ENCODE measurements around the gene FJX1. TPM values are rescaled to one million over a fixed set of nuclear protein-coding genes. Genes with fewer than 3 reads are reported as not detected.

Gene FJX1
- total RNA-seq, 2 experiments from 2014 or later = 0.63 TPM; not detected in 1

DNA sequence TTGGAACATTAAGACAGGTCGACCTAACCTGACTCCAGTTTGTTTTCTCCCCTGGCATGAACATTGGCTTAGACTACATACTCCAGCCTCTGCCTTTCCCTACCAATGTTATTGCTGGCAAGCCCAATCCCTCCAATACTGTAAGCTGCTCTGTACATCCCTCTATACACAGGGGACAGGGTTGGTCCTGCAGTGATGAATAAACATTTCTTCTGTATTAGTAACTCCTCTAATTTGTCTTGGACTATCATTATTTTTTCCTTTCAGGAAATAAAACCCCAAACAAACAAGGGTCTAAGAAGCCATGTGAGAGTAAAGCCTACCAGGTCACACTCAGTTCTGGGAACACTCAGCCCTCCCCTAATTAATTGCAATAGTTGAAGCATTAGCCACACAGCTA lies 35.1 kb upstream of the FJX1 start:
- H3K9me3 ChIP-seq (ENCODE audit: low read length) = no peaks in the 10 kb centered on the region
- no peak overlapping the region for H3K27ac ChIP-seq (ENCODE audit: low read depth, low read length, poor library complexity, severe bottlenecking)
- no peak overlapping the region for H2AFZ ChIP-seq (ENCODE audit: low read length)
- BruUV-seq (replicated peaks) = no TSS peak
- no peaks in the 10 kb centered on the region for H4K20me1 ChIP-seq (ENCODE audit: insufficient read depth, low read length)
- H3K4me3 ChIP-seq (ENCODE audit: low read depth, low read length, poor library complexity, severe bottlenecking) = no peak overlapping the region
- TF ChIP-seq CTCF (conservative IDR thresholded peaks at IDR 0.05; ENCODE audit: low read length) = no peak
- no peak for TF ChIP-seq EZH2phosphoT487 (IDR thresholded peaks at IDR 0.05; ENCODE audit: borderline replicate concordance, low read depth, low read length)
- no peaks in the 10 kb centered on the region for H3K9me2 ChIP-seq (ENCODE audit: insufficient read depth, low read length)
- H3K36me3 ChIP-seq (ENCODE audit: insufficient read depth, low read length) = no peaks in the 10 kb centered on the region
- H3K4me1 ChIP-seq (ENCODE audit: insufficient read depth, low read length, poor library complexity, severe bottlenecking) = no peaks in the 10 kb centered on the region
- ChIA-PET CTCF (ENCODE audit: unreplicated experiment) (no interaction called here), POLR2A (interaction anchor here (0.7 kb wide), 1 partner anchor 44 kb away, joined by 3 read pairs; no protein-coding TSS in a partner anchor)
- H3K79me2 ChIP-seq (ENCODE audit: insufficient read depth, low read depth, low read length) = no peaks in the 10 kb centered on the region
- DNase-seq (ENCODE audit: low spot score) = no peak
- intact Hi-C loops (cut with micrococcal nuclease; ENCODE audit: unreplicated experiment) = no loop called here
- H3K4me2 ChIP-seq (ENCODE audit: low read length) = no peak overlapping the region

GRCh38 chr11:35583843-35584242 lies 34.4 kb upstream of the FJX1 start:
- H2AFZ ChIP-seq (ENCODE audit: low read length) = no peak overlapping the region
- H3K4me2 ChIP-seq (ENCODE audit: low read length) = no peak overlapping the region
- intact Hi-C loops (cut with micrococcal nuclease; ENCODE audit: unreplicated experiment) = no loop called here
- no peaks in the 10 kb centered on the region for H3K79me2 ChIP-seq (ENCODE audit: insufficient read depth, low read depth, low read length)
- no peaks in the 10 kb centered on the region for H3K4me1 ChIP-seq (ENCODE audit: insufficient read depth, low read length, poor library complexity, severe bottlenecking)
- no peak for DNase-seq (ENCODE audit: low spot score)
- H4K20me1 ChIP-seq (ENCODE audit: insufficient read depth, low read length) = no peaks in the 10 kb centered on the region
- H3K9me3 ChIP-seq (ENCODE audit: low read length) = no peaks in the 10 kb centered on the region
- no peaks in the 10 kb centered on the region for H3K9me2 ChIP-seq (ENCODE audit: insufficient read depth, low read length)
- H3K4me3 ChIP-seq (ENCODE audit: low read depth, low read length, poor library complexity, severe bottlenecking) = no peak overlapping the region
- TF ChIP-seq CTCF (conservative IDR thresholded peaks at IDR 0.05; ENCODE audit: low read length) (no peak), EZH2phosphoT487 (IDR thresholded peaks at IDR 0.05; ENCODE audit: borderline replicate concordance, low read depth, low read length) (no peak)
- POLR2A ChIA-PET = no interaction called here
- CTCF ChIA-PET (ENCODE audit: unreplicated experiment) = no interaction called here
- BruUV-seq (replicated peaks) = no TSS peak
- H3K36me3 ChIP-seq (ENCODE audit: insufficient read depth, low read length) = no peaks in the 10 kb centered on the region
- H3K27ac ChIP-seq (ENCODE audit: low read depth, low read length, poor library complexity, severe bottlenecking) = no peak overlapping the region

- H3K36me3 ChIP-seq (ENCODE audit: insufficient read depth, low read length) = no peaks in the 10 kb centered on the region
- intact Hi-C loops (cut with micrococcal nuclease; ENCODE audit: unreplicated experiment) = no loop called here
- no peak for TF ChIP-seq CTCF (conservative IDR thresholded peaks at IDR 0.05; ENCODE audit: low read length)
- no peak for TF ChIP-seq EZH2phosphoT487 (IDR thresholded peaks at IDR 0.05; ENCODE audit: borderline replicate concordance, low read depth, low read length)
- H3K9me2 ChIP-seq (ENCODE audit: insufficient read depth, low read length) = no peaks in the 10 kb centered on the region
- no peaks in the 10 kb centered on the region for H3K79me2 ChIP-seq (ENCODE audit: insufficient read depth, low read depth, low read length)
- no peak overlapping the region for H3K4me3 ChIP-seq (ENCODE audit: low read depth, low read length, poor library complexity, severe bottlenecking)
- POLR2A ChIA-PET = no interaction called here
- no peaks in the 10 kb centered on the region for H3K9me3 ChIP-seq (ENCODE audit: low read length)
- no peaks in the 10 kb centered on the region for H4K20me1 ChIP-seq (ENCODE audit: insufficient read depth, low read length)
- H3K4me2 ChIP-seq (ENCODE audit: low read length) = no peak overlapping the region
- no peak overlapping the region for H3K27ac ChIP-seq (ENCODE audit: low read depth, low read length, poor library complexity, severe bottlenecking)
- no peaks in the 10 kb centered on the region for H3K4me1 ChIP-seq (ENCODE audit: insufficient read depth, low read length, poor library complexity, severe bottlenecking)
- DNase-seq (ENCODE audit: low spot score) = no peak
- BruUV-seq (replicated peaks) = no TSS peak
- CTCF ChIA-PET (ENCODE audit: unreplicated experiment) = no interaction called here
- H2AFZ ChIP-seq (ENCODE audit: low read length) = no peak overlapping the region
These were observed 33.9 kb upstream of the FJX1 start for GRCh38 chr11:35584321-35584720.

Data from OCI-LY7 (cell line).